PC-3 (cell line): ENCODE results near the gene GBP3.

Source experiments
- EZH2 ChIP-seq: fragments of 300-600 bp; sonication (generic); IDR thresholded peaks from one replicate; pipeline ENCODE4 v1.6.1; 2017; ENCODE audit warnings: antibody characterized with exemption, mild to moderate bottlenecking, low read length; ENCODE audit not compliant: unreplicated experiment
- EZH2phosphoT487 ChIP-seq: fragments of 300-600 bp; sonication (generic); IDR thresholded peaks from 2 replicates; pipeline ENCODE4 v1.6.1; 2018; ENCODE audit warnings: mild to moderate bottlenecking, antibody characterized with exemption, low read length, borderline replicate concordance
- TF ChIP-seq, protein P1 (sequence below): fragments of 300-600 bp; sonication (generic); conservative IDR thresholded peaks from 2 replicates; pipeline ENCODE4 v1.5.1; 2017; ENCODE audit warnings: antibody characterized with exemption, low read depth, mild to moderate bottlenecking, low read length

DNA sequence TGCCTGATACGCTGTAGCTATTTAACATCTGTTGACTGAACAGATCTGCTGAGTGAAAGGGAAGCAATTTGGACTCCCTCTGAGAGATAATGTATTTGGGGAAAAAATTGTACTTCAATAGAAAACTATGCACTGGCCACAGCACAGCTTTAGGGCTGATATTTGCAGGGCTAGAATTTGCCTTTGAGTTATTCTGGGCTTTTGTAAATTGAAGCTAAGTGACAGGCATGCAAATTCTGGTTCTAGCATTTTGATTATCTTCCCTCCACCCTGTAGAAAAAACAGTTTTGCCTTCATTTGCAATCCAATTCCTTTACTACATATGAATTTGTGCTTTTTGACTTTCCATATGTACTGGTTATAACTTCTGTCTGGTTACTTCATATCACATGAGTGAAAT, 38.1 kb downstream of the GBP3 start:
- no peak for TF ChIP-seq EZH2
- TF ChIP-seq, protein P1, sequence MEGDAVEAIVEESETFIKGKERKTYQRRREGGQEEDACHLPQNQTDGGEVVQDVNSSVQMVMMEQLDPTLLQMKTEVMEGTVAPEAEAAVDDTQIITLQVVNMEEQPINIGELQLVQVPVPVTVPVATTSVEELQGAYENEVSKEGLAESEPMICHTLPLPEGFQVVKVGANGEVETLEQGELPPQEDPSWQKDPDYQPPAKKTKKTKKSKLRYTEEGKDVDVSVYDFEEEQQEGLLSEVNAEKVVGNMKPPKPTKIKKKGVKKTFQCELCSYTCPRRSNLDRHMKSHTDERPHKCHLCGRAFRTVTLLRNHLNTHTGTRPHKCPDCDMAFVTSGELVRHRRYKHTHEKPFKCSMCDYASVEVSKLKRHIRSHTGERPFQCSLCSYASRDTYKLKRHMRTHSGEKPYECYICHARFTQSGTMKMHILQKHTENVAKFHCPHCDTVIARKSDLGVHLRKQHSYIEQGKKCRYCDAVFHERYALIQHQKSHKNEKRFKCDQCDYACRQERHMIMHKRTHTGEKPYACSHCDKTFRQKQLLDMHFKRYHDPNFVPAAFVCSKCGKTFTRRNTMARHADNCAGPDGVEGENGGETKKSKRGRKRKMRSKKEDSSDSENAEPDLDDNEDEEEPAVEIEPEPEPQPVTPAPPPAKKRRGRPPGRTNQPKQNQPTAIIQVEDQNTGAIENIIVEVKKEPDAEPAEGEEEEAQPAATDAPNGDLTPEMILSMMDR: no peak
- TF ChIP-seq EZH2phosphoT487: no peak
